ENCODE data around the gene CLCNKA.
"Not testable (repeated sequence)": the region's sequence is repeated elsewhere in the genome, so short reads cannot be mapped to it uniquely, and the experiment has no call there.

The CLCNKA gene

GRCh38 chr1:16046842-16047241, 25.0 kb downstream of the CLCNKA start:
- no peak for DNase-seq

DNA sequence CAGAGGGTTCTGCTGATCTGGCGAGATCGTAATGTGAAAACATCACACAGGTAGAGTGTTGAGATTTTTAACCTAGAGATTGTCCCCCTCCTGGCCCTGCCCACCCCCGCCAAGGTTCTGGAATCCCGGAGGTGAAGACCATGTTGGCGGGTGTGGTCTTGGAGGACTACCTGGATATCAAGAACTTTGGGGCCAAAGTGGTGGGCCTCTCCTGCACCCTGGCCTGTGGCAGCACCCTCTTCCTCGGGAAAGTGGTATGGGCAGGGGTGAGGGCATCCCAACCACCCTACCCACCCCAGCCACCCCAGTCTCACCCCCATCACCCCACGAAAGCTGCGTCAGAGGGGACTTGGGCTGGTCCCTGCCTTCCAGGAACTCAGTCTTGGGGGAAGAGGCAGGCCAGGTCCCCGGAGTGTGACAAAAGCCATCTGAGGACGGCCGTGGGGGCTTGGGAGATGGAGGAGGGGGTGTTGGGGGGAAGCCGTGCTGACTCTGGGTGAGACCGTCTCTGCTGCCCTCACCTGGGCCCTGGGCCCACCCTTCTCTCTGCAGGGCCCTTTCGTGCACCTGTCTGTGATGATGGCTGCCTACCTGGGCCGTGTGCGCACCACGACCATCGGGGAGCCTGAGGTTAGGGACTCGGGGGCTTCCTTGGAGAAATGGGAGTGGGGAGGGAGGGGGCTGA, 26.1 kb downstream of the CLCNKA start:
- DNase-seq, result no peak

DNA sequence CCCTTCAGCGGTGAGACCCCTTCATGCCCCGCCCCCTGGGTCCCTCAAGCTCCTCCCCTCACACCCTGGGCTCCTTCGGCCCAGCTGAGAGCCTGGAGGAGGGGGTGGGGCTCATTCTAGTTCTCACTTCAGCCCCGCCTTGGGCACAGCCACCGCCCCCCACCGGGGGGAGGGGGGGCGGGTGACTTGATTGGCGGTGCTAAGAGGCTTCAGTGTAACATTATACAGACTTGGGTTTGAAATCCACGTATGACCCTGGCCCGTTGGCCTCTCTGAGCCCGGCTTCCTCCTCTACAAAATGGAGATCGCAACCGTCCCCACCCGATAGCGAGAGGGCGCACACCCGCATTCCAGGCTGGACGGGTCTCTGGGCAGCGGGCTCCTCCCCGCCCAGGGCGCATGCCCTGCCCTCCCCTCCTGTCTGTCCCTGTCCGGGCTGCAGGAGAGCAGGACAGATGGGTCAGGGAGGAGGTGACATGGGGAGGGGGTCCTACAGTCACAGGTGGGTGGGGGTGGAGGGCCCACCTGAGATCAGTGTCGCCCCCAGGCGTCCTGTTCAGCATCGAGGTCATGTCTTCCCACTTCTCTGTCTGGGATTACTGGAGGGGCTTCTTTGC, 26.8 kb downstream of the CLCNKA start:
- DNase-seq, result no peak

DNA sequence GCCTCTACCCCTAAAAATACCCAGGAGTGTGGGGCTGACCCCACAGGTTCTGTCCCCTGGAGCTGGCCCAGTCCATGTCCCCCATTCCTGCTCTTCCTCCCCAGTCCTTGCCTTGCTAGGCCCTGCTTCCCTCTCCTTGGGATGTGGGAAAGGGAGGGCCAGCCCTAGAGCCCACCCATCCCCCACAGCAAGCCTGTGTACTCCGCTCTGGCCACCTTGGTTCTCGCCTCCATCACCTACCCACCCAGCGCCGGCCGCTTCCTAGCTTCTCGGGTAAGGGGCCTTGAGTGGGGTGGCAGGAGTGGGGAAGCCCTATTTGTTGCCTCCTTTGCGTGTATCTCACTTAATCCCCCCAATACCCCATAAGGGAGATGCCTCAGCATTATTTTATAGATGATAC, 28.5 kb downstream of the CLCNKA start:
- no peak for DNase-seq

DNA sequence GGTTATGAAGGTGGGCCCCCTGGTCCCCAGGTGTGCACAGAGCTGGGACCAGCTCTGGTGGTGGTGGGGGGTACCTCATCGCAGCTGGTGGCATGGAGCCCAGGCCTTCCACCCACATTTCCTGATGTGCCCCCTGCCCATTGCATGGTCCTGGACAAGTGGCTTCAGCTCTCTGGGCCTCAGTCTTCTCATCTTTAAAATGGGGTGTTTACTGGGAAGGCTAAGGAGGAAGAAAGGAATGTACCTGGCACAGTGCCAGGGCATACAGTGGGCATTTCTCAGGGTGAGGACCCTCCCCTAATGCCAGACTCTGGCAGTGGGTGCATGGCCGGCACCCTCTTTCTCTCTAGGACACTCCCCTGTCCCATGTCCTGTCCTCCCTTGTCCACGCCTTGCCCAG, 29.2 kb downstream of the CLCNKA start:
- DNase-seq, result no peak

DNA sequence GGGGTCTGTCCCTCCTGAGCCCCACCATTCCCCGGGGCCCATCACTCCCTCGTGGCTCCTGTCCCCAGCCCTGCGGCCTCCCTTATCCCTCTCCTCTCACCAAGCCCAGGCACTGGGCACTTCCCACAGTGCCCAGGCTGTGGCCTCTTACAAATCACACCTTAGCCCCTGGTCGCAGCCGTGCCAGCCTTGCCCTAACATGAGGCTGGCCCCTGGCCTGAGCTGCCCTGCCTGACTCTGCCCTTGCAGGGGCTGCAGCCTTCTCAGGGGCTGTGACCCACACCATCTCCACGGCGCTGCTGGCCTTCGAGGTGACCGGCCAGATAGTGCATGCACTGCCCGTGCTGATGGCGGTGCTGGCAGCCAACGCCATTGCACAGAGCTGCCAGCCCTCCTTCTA, 30.1 kb downstream of the CLCNKA start:
- not testable (repeated sequence) for DNase-seq

GRCh38 chr1:16053781-16054502, 32.1 kb downstream of the CLCNKA start:
- DNase-seq, result no peak

DNA sequence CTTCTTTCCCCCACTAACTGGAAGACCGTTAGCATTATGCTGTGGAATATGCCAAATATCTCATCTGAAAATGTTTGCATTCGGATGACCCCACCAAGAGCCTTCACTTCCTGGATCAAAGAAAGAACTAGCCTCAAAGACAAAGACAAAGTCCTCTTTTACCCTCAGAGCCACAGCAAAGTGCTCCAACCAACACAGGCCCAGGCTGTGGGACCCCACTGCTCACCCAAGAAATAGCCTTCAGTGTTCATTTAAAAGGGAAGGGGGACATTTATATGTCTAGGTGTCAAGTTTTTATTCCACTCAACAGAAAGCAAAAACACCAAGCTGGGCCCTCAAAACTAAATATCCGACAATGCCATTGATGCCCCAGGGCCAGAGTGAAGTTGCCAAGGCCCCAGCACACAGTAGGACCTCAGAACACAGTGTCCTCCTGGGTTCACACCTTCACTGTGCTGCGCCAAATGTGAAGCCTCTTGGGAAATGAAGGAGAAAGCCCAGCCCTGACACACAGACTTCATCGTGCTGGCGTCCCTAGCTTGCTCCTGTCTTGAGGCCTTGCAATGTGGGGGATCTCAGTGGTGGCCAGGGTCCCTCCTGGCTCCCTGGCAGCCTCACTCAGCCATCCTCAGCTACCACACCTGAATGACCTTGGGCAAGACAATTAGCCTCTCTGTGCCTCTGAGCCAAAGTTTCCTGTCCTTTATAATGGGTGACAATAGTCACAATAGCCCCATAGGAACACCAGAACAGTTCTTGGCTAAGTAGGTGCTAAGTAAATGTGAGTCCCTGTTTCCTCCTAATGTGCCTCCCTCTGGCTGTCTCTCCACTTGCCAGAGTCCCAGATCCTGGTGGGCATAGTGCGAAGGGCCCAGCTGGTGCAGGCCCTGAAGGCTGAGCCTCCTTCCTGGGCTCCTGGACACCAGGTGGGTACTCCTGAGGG, 33.0 kb downstream of the CLCNKA start:
- no peak for DNase-seq

DNA sequence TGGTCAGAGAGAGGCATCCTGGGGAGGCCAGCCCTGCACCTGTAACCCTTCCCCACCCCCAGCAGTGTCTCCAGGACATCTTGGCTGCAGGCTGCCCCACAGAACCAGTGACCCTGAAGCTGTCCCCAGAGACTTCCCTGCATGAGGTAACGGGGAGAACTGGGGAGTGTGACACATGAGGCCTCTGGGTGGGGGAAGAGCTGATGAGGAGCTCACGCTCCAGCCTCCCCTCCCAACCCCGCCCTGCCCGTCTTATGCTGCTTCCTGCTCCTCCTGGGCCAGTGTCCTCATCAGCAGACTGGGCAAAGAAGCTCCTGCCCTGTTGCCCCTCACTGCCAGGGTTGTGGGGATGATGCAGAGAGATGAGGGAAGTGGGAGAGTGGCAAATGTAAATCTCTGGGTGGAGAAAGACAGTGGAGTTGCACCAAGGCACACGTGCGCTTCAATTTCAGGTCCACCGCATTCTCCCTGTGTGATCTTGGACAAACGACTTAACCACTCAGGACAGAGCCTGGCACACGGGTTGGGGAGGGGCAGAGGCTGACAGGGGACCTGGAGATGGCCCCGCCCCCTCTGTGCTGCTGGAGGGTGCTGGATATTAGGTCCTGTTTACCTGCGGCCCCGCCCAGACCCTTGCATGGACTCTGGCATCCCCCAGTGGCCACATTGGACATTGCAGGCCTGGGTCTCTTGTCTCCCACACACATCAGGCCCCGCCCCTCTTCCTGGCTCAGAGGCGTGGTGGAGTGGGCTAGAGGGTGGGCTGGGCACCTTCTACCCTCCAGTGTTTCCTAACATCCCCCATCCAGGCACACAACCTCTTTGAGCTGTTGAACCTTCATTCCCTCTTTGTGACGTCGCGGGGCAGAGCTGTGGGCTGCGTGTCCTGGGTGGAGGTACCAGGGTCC, 34.0 kb downstream of the CLCNKA start:
- no peak for DNase-seq

DNA sequence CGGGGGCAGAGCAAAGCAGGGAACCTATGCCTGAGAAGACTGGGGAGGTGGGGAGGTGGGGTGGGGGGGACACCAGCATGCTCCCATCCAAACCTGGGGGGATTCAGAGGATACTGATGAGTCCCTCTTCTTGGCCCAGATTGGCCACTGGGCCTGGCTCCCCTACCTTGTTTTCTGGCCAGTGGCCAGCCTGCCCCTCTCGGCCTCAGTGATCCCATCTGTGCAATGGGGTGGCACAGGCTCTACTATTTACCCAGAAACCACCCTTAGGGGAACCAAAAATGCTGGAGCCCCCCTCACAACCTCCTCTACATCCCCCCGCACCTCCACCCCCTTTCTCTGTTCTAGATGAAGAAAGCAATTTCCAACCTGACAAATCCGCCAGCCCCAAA, 34.7 kb downstream of the CLCNKA start:
- DNase-seq, result not testable (repeated sequence)

GRCh38 chr1:16057314-16057915, 35.6 kb downstream of the CLCNKA start:
- not testable (repeated sequence) for DNase-seq

GRCh38 chr1:16058394-16059120, 36.7 kb downstream of the CLCNKA start:
- not testable (repeated sequence) for DNase-seq

- DNase-seq, result no peak
Observed at GRCh38 chr1:16061266-16061665, 39.4 kb downstream of the CLCNKA start.

GRCh38 chr1:16061989-16062686, 40.3 kb downstream of the CLCNKA start:
- not testable (repeated sequence) for DNase-seq

DNA sequence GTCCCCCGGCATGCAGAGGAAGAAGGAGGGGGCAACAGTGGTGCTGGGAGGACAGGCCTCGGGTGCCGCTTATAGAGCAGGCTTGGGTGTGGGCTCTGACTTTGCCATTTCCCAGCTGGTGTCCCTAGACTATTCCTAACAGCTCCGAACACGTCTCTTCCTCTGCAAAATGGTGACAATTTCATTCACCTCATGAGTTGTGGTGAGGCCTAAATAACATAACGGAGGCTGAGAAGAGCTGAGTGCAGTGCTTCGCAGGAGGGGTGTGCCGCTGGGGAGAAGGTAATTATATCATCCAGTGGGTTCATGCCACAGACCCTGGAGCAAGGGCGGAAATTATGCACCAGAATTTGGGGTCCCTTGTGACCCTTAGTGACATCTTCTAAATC, 40.8 kb downstream of the CLCNKA start:
- not testable (repeated sequence) for DNase-seq

- no peak for DNase-seq
Observed at GRCh38 chr1:16063226-16063829, 41.5 kb downstream of the CLCNKA start.

- no peak for DNase-seq
Observed at GRCh38 chr1:16063921-16064320, 42.1 kb downstream of the CLCNKA start.

DNA sequence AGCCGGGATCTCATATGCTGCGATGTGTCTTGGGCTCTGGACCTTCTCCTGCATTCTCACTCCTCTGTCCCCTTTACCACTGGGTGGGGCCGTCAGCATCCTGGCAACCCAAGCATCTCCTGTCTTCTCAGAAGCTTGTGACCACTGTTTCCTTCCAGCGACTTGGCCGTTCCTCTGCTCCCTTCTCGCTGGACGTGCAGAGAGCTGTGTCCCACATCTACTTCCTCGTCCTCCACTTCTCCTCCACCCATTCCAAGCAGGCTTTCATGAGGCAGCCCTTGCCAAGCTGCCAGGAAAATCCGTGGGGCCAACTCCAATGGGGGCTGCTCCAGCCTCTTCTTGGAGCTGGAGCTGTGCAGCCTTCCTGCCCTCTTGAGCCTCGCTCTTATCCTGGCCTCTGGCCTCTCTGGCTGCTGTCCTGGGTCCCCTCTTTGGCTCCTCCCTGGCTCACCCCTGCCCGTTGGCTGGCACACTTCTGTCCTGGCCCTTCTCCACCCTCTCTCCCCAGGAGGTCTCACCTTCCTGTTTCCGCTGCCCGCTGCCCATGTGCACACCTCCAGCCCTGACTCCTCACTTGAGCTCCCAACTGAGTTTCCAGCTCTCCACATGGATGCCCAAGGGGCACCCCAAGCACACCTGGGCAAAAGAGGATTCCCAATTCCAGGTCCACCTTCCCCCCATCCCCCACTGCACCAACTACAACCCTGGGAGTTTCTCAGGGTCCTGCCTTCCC, 42.9 kb downstream of the CLCNKA start:
- DNase-seq, result no peak

GRCh38 chr1:16065269-16065576, 43.4 kb downstream of the CLCNKA start:
- DNase-seq, result no peak
